GM12878 (cell line): ENCODE results near the gene CASK. TPM values are rescaled to one million over a fixed set of nuclear protein-coding genes. Genes with fewer than 3 reads are reported as not detected.

Experiments
- ATAC-seq: fragments of 200-7000 bp; cut with Tn5 transposase; 3 replicates; pipeline ENCODE4 v1.9.1; 2020; ENCODE audit warnings: mild to moderate bottlenecking, moderate library complexity
- BruUV-seq: library from RNA; stranded (reverse); fragments of 400-500 nt; replicated peaks from 2 replicates; lab custom pipeline; 2021; lab: Mats Ljungman, UMichigan
- CTCF ChIA-PET: fragments of 300-600 bp; sonication (Branson Sonifier 250); formaldehyde crosslinking; extraction: SDS; loops from one replicate; lab custom pipeline; 2021; ENCODE audit warnings: inconsistent platforms; lab: Yijun Ruan, JAX
- POLR2A ChIA-PET: fragments of 350-600 bp; formaldehyde crosslinking; extraction: SDS; loops from one replicate; lab custom pipeline; 2021; ENCODE audit warnings: inconsistent platforms; lab: Charles Lee
- RAD21 ChIA-PET: fragments of 300-600 bp; sonication (Branson Sonifier 250); formaldehyde crosslinking; loops from one replicate; lab custom pipeline; 2023; ENCODE audit warnings: antibody characterized with exemption; ENCODE audit not compliant: unreplicated experiment; lab: Charles Lee
- SMC1A ChIA-PET: fragments of 300-600 bp; sonication (Branson Sonifier 250); formaldehyde crosslinking; loops from one replicate; lab custom pipeline; 2023; ENCODE audit not compliant: unreplicated experiment, uncharacterized antibody; lab: Charles Lee
- DNase-seq: peaks from one replicate; pipeline ENCODE4 v3.0.0-alpha.2; 2011; ENCODE audit warnings: low read depth, low spot score
- FAIRE-seq: peaks from 3 replicates; lab custom pipeline; 2011; peaks lifted over from hg19 to GRCh38; lab: Jason Lieb, UNC
- H2AFZ ChIP-seq: 2 replicates; pipeline ENCODE4 v1.6.0; 2011; ENCODE audit warnings: low read depth, low read length, control low read depth; ENCODE audit not compliant: control insufficient read depth
- H3K27ac ChIP-seq: 2 replicates; pipeline ENCODE4 v1.5.1; 2011; ENCODE audit warnings: control low read depth; ENCODE audit not compliant: control insufficient read depth, insufficient read depth
- H3K27me3 ChIP-seq, 2 experiments: replicated peaks in 1 of 2; 2 replicates each; pipeline versions ENCODE4 v1.6.0 to v1.6.1; 2011; ENCODE audit warnings: low read length in 1 of 2; ENCODE audit not compliant: control insufficient read depth in 2 of 2, insufficient read depth in 2 of 2
- H3K36me3 ChIP-seq, 2 experiments: 2 replicates each; pipeline ENCODE4 v1.5.1; 2011; ENCODE audit warnings: low read length in 1 of 2; ENCODE audit not compliant: control insufficient read depth in 2 of 2, insufficient read depth in 2 of 2
- H3K4me1 ChIP-seq: 2 replicates; pipeline ENCODE4 v1.6.1; 2011; ENCODE audit warnings: mild to moderate bottlenecking, low read length, moderate library complexity, mixed read lengths; ENCODE audit not compliant: control insufficient read depth, insufficient read depth
- H3K4me2 ChIP-seq: 2 replicates; pipeline ENCODE4 v1.6.0; 2011; ENCODE audit warnings: control low read depth; ENCODE audit not compliant: control insufficient read depth, insufficient read depth
- H3K4me3 ChIP-seq: fragments of 200-600 bp; sonication (generic); 2 replicates; pipeline ENCODE4 v1.5.1; 2016
- H3K79me2 ChIP-seq: 2 replicates; pipeline ENCODE4 v1.6.0; 2011; ENCODE audit warnings: low read length; ENCODE audit not compliant: control insufficient read depth, insufficient read depth
- H3K9ac ChIP-seq: 2 replicates; pipeline ENCODE4 v1.8.0; 2011; ENCODE audit warnings: low read length, control low read depth, mixed read lengths; ENCODE audit not compliant: control insufficient read depth, insufficient read depth
- H3K9me3 ChIP-seq: replicated peaks from 3 replicates; pipeline ENCODE4 v1.5.1; 2011; ENCODE audit warnings: mild to moderate bottlenecking, low read length; ENCODE audit not compliant: control insufficient read depth, insufficient read depth
- H4K20me1 ChIP-seq: 2 replicates; pipeline ENCODE4 v1.6.0; 2011; ENCODE audit not compliant: control insufficient read depth, insufficient read depth
- ASH2L ChIP-seq: fragments of 300-600, 200-600 bp; sonication (generic); IDR thresholded peaks from 2 replicates; pipeline ENCODE4 v1.6.1; 2017; ENCODE audit warnings: low read depth, mild to moderate bottlenecking, borderline replicate concordance
- BACH1 ChIP-seq: fragments of 450-650 bp; IDR thresholded peaks from 2 replicates; pipeline ENCODE4 v1.6.1; 2017; ENCODE audit warnings: mild to moderate bottlenecking, borderline replicate concordance
- BRCA1 ChIP-seq: IDR thresholded peaks from 2 replicates; pipeline ENCODE4 v1.6.1; 2011; ENCODE audit warnings: low read depth, low read length, improper control_type of control experiment
- FOXK2 ChIP-seq: fragments of 450-650 bp; IDR thresholded peaks from 2 replicates; pipeline ENCODE4 v1.6.1; 2017; ENCODE audit warnings: mild to moderate bottlenecking, moderate library complexity
- IKZF2 ChIP-seq, 2 experiments: fragments of 450-650 bp; IDR thresholded peaks; 2 replicates each; pipeline ENCODE4 v1.6.1; 2017; ENCODE audit warnings: mild to moderate bottlenecking in 2 of 2, moderate library complexity in 2 of 2
- NR2F1 ChIP-seq: fragments of 450-650 bp; conservative IDR thresholded peaks from 2 replicates; pipeline ENCODE4 v1.6.1; 2017; ENCODE audit warnings: mild to moderate bottlenecking
- PBX3 ChIP-seq: IDR thresholded peaks from 2 replicates; pipeline ENCODE4 v1.6.1; 2011; ENCODE audit warnings: mild to moderate bottlenecking, low read depth, low read length, moderate library complexity; ENCODE audit not compliant: insufficient replicate concordance
- POU2F2 ChIP-seq: IDR thresholded peaks from 3 replicates; pipeline ENCODE4 v1.6.1; 2011; ENCODE audit warnings: low read depth, mild to moderate bottlenecking, low read length, borderline replicate concordance
- SMC3 ChIP-seq: IDR thresholded peaks from 2 replicates; pipeline ENCODE4 v1.6.1; 2011; ENCODE audit warnings: low read length, improper control_type of control experiment, borderline replicate concordance
- SREBF2 ChIP-seq: IDR thresholded peaks from 2 replicates; pipeline ENCODE4 v1.6.1; 2012; ENCODE audit warnings: mild to moderate bottlenecking, low read length
- ZNF217 ChIP-seq: fragments of 450-650 bp; IDR thresholded peaks from 2 replicates; pipeline ENCODE4 v1.6.1; 2017; ENCODE audit warnings: antibody characterized with exemption, mild to moderate bottlenecking
- WGBS: methylation state at CpG from one replicate; pipeline ENCODE4 v1.1.6; 2016; ENCODE audit warnings: low lambda C conversion rate; ENCODE audit not compliant: insufficient replicate concordance, insufficient coverage; ENCODE audit errors: missing lambda C conversion rate; 5-methylcytosine and 5-hydroxymethylcytosine counted together
- in situ Hi-C: fragments of 300-500 bp; cut with MboI; formaldehyde crosslinking; loops from 9 replicates; pipeline ENCODE4 v1.14.3; 2018; ENCODE audit warnings: mixed read lengths
- intact Hi-C: fragments of 100-400 bp; cut with micrococcal nuclease; formaldehyde crosslinking; loops from one replicate; pipeline ENCODE4 v1.14.2; 2022; ENCODE audit not compliant: unreplicated experiment
- polyA plus RNA-seq, 11 experiments: library from polyadenylated mRNA; depleted of rRNA in 4 of 11; unstranded in 6 of 11; stranded (reverse) in 5 of 11; fragments of >200 nt; fragmentation: Nextera tagmentation in 4 of 11; fragmentation: Illumina TruSeq in 1 of 11; extraction: Ambion mirVana in 4 of 11; extraction: Trizol in 1 of 11; gene quantifications; 1 replicate in 1 of 11; 2 replicates in 10 of 11; pipeline versions ENCODE4 v1.2.1 to v1.2.3, GENCODE V29; 2011 to 2016; ENCODE audit warnings: inconsistent platforms in 2 of 11, missing spikeins in 2 of 11, low read depth in 1 of 11
- total RNA-seq, 4 experiments: library from RNA; depleted of rRNA in 3 of 4; stranded (reverse); fragments of >200 nt in 3 of 4; fragmentation: Illumina TruSeq in 1 of 4; extraction: Trizol in 1 of 4; gene quantifications; 2 replicates each; pipeline versions ENCODE4 v1.2.1 to v1.2.3, GENCODE V29; 2013 to 2021
- TF ChIP-seq, protein P1 (sequence below): fragments of 450-650 bp; conservative IDR thresholded peaks from 2 replicates; pipeline ENCODE4 v1.6.1; 2017; ENCODE audit warnings: mild to moderate bottlenecking, moderate library complexity
- TF ChIP-seq, protein P2 (sequence below): fragments of 450-650 bp; IDR thresholded peaks from 2 replicates; pipeline ENCODE4 v1.6.1; 2017; ENCODE audit warnings: mild to moderate bottlenecking, low read depth, inconsistent platforms; ENCODE audit not compliant: poor library complexity, severe bottlenecking

The CASK gene
- total and polyA plus RNA-seq, 10 of the 15 experiments (the other 5 are each of a cell fraction or from before 2014, with no cell fraction given): 0.60 to 45.9 (median 4.8) TPM

- H3K4me3 ChIP-seq: no peak overlapping the region
- CTCF ChIA-PET: interaction anchor here (0.6 kb wide), 1 partner anchor 1904 kb away, joined by 3 read pairs; no protein-coding TSS in a partner anchor
- no peaks in the 10 kb centered on the region for H3K4me1 ChIP-seq
- POLR2A ChIA-PET: no interaction called here
- H3K27ac ChIP-seq: no peak overlapping the region
- in situ Hi-C loops (no loop called here), intact Hi-C loops (no loop called here)
- H3K4me2 ChIP-seq: no peak overlapping the region
- DNase-seq (no peak), FAIRE-seq (no peak), ATAC-seq (no peak)
- SMC1A ChIA-PET: interaction anchor here (1.7 kb wide), 1 partner anchor 20 kb away, joined by 3 read pairs; no protein-coding TSS in a partner anchor
- H2AFZ ChIP-seq: no peak overlapping the region
- BruUV-seq: no TSS peak
- H3K36me3 ChIP-seq: no peaks in the 10 kb centered on the region; a peak in 1 of 4 replicates
- no peaks in the 10 kb centered on the region for H3K79me2 ChIP-seq
- no peaks in the 10 kb centered on the region; the same call in 1 of the 3 replicates for H3K9me3 ChIP-seq
- no peaks in the 10 kb centered on the region for H3K27me3 ChIP-seq
- WGBS: 37% methylated on average over 2 of the region's 2 CpGs
- RAD21 ChIA-PET: no interaction called here
- TF ChIP-seq ASH2L: no peak
- TF ChIP-seq, protein P1, sequence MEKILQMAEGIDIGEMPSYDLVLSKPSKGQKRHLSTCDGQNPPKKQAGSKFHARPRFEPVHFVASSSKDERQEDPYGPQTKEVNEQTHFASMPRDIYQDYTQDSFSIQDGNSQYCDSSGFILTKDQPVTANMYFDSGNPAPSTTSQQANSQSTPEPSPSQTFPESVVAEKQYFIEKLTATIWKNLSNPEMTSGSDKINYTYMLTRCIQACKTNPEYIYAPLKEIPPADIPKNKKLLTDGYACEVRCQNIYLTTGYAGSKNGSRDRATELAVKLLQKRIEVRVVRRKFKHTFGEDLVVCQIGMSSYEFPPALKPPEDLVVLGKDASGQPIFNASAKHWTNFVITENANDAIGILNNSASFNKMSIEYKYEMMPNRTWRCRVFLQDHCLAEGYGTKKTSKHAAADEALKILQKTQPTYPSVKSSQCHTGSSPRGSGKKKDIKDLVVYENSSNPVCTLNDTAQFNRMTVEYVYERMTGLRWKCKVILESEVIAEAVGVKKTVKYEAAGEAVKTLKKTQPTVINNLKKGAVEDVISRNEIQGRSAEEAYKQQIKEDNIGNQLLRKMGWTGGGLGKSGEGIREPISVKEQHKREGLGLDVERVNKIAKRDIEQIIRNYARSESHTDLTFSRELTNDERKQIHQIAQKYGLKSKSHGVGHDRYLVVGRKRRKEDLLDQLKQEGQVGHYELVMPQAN: no peak
- TF ChIP-seq IKZF2 (IDR thresholded peaks at IDR 0.05): no peak
- no peak for TF ChIP-seq FOXK2
- TF ChIP-seq, protein P2, sequence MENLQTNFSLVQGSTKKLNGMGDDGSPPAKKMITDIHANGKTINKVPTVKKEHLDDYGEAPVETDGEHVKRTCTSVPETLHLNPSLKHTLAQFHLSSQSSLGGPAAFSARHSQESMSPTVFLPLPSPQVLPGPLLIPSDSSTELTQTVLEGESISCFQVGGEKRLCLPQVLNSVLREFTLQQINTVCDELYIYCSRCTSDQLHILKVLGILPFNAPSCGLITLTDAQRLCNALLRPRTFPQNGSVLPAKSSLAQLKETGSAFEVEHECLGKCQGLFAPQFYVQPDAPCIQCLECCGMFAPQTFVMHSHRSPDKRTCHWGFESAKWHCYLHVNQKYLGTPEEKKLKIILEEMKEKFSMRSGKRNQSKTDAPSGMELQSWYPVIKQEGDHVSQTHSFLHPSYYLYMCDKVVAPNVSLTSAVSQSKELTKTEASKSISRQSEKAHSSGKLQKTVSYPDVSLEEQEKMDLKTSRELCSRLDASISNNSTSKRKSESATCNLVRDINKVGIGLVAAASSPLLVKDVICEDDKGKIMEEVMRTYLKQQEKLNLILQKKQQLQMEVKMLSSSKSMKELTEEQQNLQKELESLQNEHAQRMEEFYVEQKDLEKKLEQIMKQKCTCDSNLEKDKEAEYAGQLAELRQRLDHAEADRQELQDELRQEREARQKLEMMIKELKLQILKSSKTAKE: no peak
- no peak for TF ChIP-seq BRCA1
- no peak for TF ChIP-seq NR2F1
- TF ChIP-seq ZNF217: no peak
- TF ChIP-seq SREBF2: no peak
- no peak for TF ChIP-seq POU2F2
- TF ChIP-seq PBX3: no peak
- no peak for TF ChIP-seq BACH1
- TF ChIP-seq SMC3: no peak
- no peaks in the 10 kb centered on the region for H4K20me1 ChIP-seq
- no peak overlapping the region for H3K9ac ChIP-seq
Observed at GRCh38 chrX:41846714-41847113, 76.6 kb downstream of the CASK start.
